MCF 10A (cell line): ENCODE measurements around the gene MYH10. TPM values are rescaled to one million over a fixed set of nuclear protein-coding genes. Genes with fewer than 3 reads are reported as not detected.

Experiments used
- BruUV-seq: library from RNA; stranded (reverse); fragments of 400-500 nt; replicated peaks from 2 replicates; lab custom pipeline; 2021; lab: Mats Ljungman, UMichigan
- CTCF ChIA-PET: fragments of 300-600 bp; sonication (Branson Sonifier 250); formaldehyde crosslinking; extraction: SDS; loops from one replicate; lab custom pipeline; 2021; ENCODE audit warnings: antibody characterized with exemption, inconsistent platforms; lab: Yijun Ruan, JAX
- POLR2A ChIA-PET: fragments of 300-600, 350-650 bp; sonication (Branson Sonifier 250); formaldehyde crosslinking; extraction: SDS; loops from one replicate; lab custom pipeline; 2020; ENCODE audit warnings: antibody characterized with exemption, inconsistent platforms; lab: Yijun Ruan, JAX
- DNase-seq: peaks from one replicate; pipeline ENCODE4 v3.0.0-alpha.2; 2018; ENCODE audit not compliant: unreplicated experiment
- H3K27ac Mint-ChIP-seq: one replicate; pipeline ENCODE4 v1.8.0; 2022; ENCODE audit warnings: mild to moderate bottlenecking, low read depth, mixed read lengths; ENCODE audit not compliant: unreplicated experiment
- H3K27me3 Mint-ChIP-seq: one replicate; pipeline ENCODE4 v1.8.0; 2022; ENCODE audit warnings: mixed read lengths; ENCODE audit not compliant: insufficient read depth, unreplicated experiment
- H3K36me3 Mint-ChIP-seq: one replicate; pipeline ENCODE4 v1.8.0; 2022; ENCODE audit warnings: mild to moderate bottlenecking, moderate library complexity, mixed read lengths; ENCODE audit not compliant: insufficient read depth, unreplicated experiment
- H3K4me1 Mint-ChIP-seq: one replicate; pipeline ENCODE4 v1.8.0; 2022; ENCODE audit warnings: mixed read lengths; ENCODE audit not compliant: insufficient read depth, unreplicated experiment
- H3K4me3 Mint-ChIP-seq: one replicate; pipeline ENCODE4 v1.8.0; 2022; ENCODE audit warnings: mild to moderate bottlenecking, moderate library complexity, mixed read lengths; ENCODE audit not compliant: unreplicated experiment
- H3K9me3 Mint-ChIP-seq: one replicate; pipeline ENCODE4 v1.8.0; 2022; ENCODE audit warnings: mixed read lengths; ENCODE audit not compliant: unreplicated experiment
- CTCF ChIP-seq: fragments of 200-600 bp; IDR thresholded peaks from one replicate; pipeline ENCODE4 v1.8.0; 2022; ENCODE audit warnings: antibody characterized with exemption, mild to moderate bottlenecking; ENCODE audit not compliant: unreplicated experiment
- intact Hi-C: fragments of 100-400 bp; cut with micrococcal nuclease; formaldehyde crosslinking; loops from 2 replicates; pipeline ENCODE4 v1.14.1; 2022
- total RNA-seq: library from RNA; stranded (reverse); gene quantifications from 2 replicates; pipeline ENCODE4 v1.2.3, GENCODE V29; 2022

The MYH10 gene
- total RNA-seq, 1 experiment from 2014 or later: 43.0 TPM

- H3K27me3 Mint-ChIP-seq: no peaks in the 10 kb centered on the region
- no TSS peak for BruUV-seq
- peaks cover 64% of the 10 kb centered on the region for H3K36me3 Mint-ChIP-seq
These were observed 126.7 kb downstream of the MYH10 start for GRCh38 chr17:8503807-8504206.

GRCh38 chr17:8503368-8503767 is 127.2 kb downstream of the MYH10 start:
- intact Hi-C loops: no loop called here
- no TSS peak for BruUV-seq
- no peak for DNase-seq
- POLR2A ChIA-PET: no interaction called here
- CTCF ChIA-PET: no interaction called here
- no peaks in the 10 kb centered on the region for H3K27me3 Mint-ChIP-seq
- no peak for TF ChIP-seq CTCF
- peaks cover 64% of the 10 kb centered on the region for H3K36me3 Mint-ChIP-seq
- H3K9me3 Mint-ChIP-seq: no peaks in the 10 kb centered on the region
- no peaks in the 10 kb centered on the region for H3K4me1 Mint-ChIP-seq
- H3K4me3 Mint-ChIP-seq: no peak overlapping the region
- no peak overlapping the region for H3K27ac Mint-ChIP-seq

More at GRCh38 chr17:8503807-8504206, 126.7 kb downstream of the MYH10 start:
- ChIA-PET CTCF (no interaction called here), POLR2A (no interaction called here)
- intact Hi-C loops: no loop called here
- H3K27ac Mint-ChIP-seq: no peak overlapping the region
- no peak overlapping the region for H3K4me3 Mint-ChIP-seq
- no peak for TF ChIP-seq CTCF
- DNase-seq: no peak
- H3K9me3 Mint-ChIP-seq: no peaks in the 10 kb centered on the region
- no peaks in the 10 kb centered on the region for H3K4me1 Mint-ChIP-seq

GRCh38 chr17:8502126-8502525 is 128.4 kb downstream of the MYH10 start:
- Mint-ChIP-seq H3K9me3 (no peaks in the 10 kb centered on the region), H3K27ac (no peak overlapping the region), H3K36me3 (peaks cover 62% of the 10 kb centered on the region), H3K27me3 (no peaks in the 10 kb centered on the region), H3K4me3 (no peak overlapping the region), H3K4me1 (no peaks in the 10 kb centered on the region)
- TF ChIP-seq CTCF: no peak
- POLR2A ChIA-PET: no interaction called here
- no TSS peak for BruUV-seq
- intact Hi-C loops: no loop called here
- CTCF ChIA-PET: no interaction called here
- DNase-seq: no peak

- no peak for DNase-seq
- Mint-ChIP-seq H3K27me3 (no peaks in the 10 kb centered on the region), H3K36me3 (peaks cover 53% of the 10 kb centered on the region), H3K9me3 (no peaks in the 10 kb centered on the region), H3K27ac (no peak overlapping the region), H3K4me3 (no peak overlapping the region), H3K4me1 (no peaks in the 10 kb centered on the region)
- no TSS peak for BruUV-seq
- intact Hi-C loops: no loop called here
- TF ChIP-seq CTCF: no peak
- ChIA-PET POLR2A (no interaction called here), CTCF (no interaction called here)
These were observed 129.9 kb downstream of the MYH10 start for GRCh38 chr17:8500609-8501008.
